GM12892 (cell line): ENCODE data around the gene SH3RF2.

Experiments used
- POLR2A ChIP-seq: IDR thresholded peaks from 2 replicates; pipeline ENCODE4 v1.6.1; 2011; ENCODE audit warnings: low read depth, low read length, control low read depth
- POLR2AphosphoS5 ChIP-seq: IDR thresholded peaks from 2 replicates; pipeline ENCODE4 v1.6.1; 2011; ENCODE audit warnings: low read depth, low read length, control low read depth
- TAF1 ChIP-seq: IDR thresholded peaks from 2 replicates; pipeline ENCODE4 v1.6.1; 2011; ENCODE audit warnings: low read depth, mild to moderate bottlenecking, control low read depth, low read length, borderline replicate concordance

GRCh38 chr5:145917288-145917687, 19.1 kb upstream of the SH3RF2 start:
- no peak for TF ChIP-seq POLR2AphosphoS5
- TF ChIP-seq POLR2A, result no peak
- TF ChIP-seq TAF1, result no peak
